Retina (tissue), 1 donor: ENCODE results near the gene CDC42BPB.
A peak's percentile ranks its signal among the peaks of the same experiment; 100 is the strongest.
"Not testable (repeated sequence)": the region's sequence is repeated elsewhere in the genome, so short reads cannot be mapped to it uniquely, and the experiment has no call there.

Experiments used
- DNase-seq: peaks from one replicate; pipeline ENCODE4 v3.0.0-alpha.2; 2016

CDC42BPB gene

GRCh38 chr14:103073367-103073875 lies 16.1 kb upstream of the CDC42BPB start:
- DNase-seq: no peak

GRCh38 chr14:103072595-103073366 lies 15.4 kb upstream of the CDC42BPB start:
- no peak for DNase-seq

GRCh38 chr14:103071544-103072251 lies 14.3 kb upstream of the CDC42BPB start:
- no peak for DNase-seq

DNA sequence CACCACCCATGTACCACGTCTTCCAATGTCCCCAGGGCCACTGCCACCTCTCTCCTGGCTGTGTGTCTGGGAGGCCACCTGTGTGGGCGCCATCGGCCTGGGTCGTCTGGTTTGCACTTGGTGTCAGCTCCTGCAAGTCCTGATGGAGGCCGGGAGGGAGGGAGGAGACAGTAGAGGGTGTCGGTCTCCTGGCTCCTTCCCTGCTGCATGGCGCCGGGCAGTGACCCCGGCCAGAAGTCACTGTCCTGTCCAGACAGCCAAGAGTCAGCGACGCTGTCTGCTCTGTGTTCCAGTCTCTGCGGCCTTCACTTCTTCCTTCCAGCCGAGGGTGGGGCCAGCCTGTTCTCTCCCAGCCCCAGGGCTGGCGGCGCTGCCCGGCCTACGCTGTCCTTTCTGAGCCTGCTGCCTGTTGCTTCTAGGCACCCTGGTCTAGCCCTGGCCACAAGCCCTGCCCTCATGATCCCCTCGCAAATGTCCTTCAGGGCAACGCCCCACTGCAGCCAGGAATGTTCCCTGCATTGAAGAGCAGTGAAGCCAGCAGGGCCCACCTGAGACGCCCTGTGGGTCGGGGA lies 13.7 kb upstream of the CDC42BPB start:
- no peak for DNase-seq

DNA sequence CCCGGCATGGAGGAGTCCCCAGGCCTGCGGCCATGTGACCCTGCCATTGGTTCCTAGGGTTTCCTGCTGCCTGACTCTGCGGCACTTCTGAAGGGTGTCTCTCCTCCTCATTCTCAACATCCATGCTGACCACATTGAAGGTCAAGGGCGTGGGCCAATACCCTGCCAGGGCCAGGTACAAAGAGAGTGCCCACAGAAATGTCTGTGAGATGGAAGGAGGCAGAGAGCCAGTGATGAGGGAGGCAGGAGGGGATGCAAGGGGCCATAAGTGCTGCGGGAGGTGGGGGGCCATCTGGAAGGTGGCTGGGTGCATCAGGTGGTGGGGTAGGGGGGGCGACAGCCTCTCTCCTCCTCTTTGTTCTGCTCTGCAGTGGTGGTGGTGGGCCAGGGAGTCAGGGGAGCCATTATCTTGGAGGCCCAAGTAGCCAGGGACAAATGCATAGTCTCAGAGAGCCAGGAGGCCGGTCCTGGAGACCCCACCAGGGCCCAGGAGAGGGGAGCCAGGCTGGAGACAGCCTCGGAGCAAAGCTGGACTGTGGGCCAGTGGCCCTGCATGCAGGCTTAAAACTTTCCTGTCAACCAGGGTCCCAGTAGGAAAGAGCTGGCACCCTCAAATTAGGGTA lies 13.0 kb upstream of the CDC42BPB start:
- DNase-seq: no peak

DNA sequence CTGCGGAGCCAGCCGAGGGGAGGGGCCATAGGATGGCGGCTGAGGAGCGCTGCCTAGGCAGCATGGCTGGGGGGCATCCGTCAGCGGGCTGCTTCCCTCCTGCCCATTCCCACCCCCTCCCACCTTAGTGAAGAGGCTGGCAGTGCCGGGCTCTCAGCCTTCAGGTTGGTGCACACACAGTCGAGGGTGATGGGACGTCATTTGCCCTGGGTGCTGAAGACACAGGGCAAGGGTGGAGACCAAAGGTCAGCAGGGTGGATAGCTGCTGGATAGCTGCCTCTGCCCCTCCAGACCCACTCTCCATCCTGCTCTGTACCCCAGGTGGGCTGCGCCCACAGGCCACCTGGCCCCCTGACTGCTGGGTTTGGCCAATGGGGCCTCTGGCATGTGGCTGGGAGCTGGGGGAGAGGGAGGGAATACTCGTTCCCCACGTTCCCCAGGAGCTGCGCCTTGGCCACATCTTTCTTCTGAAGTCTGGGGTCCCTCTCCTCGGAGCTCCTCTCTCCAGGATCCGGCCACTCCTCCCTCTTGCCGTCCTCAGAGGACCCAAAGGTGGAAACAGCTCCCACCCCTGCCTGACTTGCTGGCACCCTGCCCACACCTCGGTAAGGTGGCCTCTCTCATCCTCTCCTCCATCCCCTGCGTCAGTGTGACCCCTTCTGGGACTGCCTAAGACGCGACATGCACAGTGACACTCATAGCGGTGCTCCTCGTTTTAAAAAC lies 11.2 kb upstream of the CDC42BPB start:
- DNase-seq: no peak

- DNase-seq: no peak
Observed at GRCh38 chr14:103067231-103067954, 10.0 kb upstream of the CDC42BPB start.

DNA sequence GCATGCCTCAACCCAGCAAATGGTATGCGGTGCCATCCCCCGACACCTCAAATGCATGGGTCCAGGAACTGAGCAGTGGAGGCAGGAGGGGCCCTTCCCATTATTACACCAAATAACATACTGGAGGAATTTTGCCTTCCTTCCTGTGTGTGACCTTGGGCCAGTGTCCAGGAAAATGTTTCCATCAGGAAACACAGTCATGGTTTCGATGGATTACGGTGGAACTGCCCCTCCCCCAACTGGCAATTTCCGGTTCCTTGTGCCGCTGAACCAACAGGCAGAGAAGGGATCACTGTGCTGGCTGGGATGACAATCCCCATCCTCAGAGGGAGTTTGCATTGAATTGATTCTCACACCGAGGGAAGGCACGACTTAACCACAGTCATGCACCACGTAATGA lies 9.1 kb upstream of the CDC42BPB start:
- DNase-seq: no peak

DNA sequence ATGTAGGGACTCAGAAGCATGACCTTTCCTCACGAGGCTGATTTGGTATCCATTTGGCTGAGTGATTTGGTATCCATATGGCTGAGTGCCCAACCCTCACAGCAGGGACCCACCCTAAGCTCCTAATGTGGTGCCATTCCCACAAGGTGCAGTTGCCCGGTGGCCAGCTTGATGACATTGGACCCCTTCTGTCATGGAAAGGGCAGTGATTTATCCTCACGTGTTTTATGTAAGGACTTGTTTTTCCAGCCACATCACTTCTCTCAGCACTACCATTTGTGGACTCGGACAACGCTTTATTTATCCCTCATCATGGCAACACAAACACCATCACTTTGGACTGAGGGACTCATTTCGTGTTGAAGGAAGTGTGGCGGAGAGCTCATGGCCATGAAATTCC lies 8.5 kb upstream of the CDC42BPB start:
- DNase-seq: no peak

GRCh38 chr14:103064978-103065377 lies 7.6 kb upstream of the CDC42BPB start:
- DNase-seq: no peak

DNA sequence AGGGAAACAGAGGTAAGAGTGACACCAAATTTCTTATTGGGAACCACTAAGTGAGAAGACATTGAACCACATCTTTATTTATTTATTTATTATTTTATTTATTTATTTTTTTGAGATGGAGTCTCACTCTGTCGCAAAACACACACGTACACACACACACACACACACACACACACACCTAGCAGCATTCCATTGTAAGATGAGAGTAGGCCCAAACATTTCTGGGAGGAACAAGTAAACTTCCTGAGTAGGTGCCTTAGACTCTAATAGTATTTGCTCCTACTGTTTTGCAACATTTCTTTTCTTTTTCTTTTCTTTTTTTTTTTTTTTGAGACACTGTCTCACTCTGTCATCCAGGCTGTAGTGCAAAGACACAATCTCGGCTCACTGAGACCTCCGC lies 7.1 kb upstream of the CDC42BPB start:
- DNase-seq: no peak

DNA sequence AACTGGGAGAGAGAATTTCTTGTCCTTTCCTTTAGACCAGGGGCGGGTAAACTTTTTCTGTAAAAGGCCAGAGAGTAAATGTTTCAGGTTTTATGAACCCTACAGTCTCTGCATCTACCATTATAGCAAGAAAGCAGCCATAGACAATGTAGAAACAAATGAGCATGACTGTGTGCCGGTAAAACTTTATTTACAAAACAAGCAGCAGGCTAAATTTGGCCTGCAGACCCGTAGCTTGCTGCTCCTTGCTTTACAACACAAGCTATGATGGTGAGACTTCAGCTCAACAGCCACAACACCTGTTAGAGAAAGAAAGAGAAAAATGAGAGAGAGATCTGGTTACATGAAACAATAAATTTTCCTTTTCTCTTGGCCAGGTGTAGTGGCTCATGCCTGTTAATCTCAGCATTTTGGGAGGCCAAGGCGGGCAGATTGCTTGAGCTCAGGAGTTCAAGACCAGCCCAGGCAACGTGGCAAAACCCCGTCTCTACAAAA lies 4.2 kb upstream of the CDC42BPB start:
- DNase-seq: no peak

DNA sequence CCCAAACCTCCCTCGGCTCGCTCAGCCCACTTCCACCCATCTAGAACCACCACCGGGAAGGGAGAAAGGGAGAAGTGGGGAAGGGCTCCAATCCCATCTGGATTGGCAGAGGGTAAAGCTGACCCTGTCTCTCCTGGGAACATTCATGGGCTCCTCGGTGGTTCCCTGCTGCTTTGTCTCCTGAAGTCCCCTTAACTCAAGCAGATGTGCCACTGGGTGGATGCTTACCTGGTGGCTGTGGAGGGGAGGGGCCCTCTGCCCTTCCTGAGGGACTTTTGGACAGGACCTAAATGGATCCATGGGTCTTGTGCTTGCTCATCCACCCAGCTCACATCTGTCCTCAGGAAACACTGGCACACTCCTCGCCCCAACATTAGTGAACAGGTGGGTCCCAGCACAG lies 2.2 kb upstream of the CDC42BPB start:
- no peak for DNase-seq

DNA sequence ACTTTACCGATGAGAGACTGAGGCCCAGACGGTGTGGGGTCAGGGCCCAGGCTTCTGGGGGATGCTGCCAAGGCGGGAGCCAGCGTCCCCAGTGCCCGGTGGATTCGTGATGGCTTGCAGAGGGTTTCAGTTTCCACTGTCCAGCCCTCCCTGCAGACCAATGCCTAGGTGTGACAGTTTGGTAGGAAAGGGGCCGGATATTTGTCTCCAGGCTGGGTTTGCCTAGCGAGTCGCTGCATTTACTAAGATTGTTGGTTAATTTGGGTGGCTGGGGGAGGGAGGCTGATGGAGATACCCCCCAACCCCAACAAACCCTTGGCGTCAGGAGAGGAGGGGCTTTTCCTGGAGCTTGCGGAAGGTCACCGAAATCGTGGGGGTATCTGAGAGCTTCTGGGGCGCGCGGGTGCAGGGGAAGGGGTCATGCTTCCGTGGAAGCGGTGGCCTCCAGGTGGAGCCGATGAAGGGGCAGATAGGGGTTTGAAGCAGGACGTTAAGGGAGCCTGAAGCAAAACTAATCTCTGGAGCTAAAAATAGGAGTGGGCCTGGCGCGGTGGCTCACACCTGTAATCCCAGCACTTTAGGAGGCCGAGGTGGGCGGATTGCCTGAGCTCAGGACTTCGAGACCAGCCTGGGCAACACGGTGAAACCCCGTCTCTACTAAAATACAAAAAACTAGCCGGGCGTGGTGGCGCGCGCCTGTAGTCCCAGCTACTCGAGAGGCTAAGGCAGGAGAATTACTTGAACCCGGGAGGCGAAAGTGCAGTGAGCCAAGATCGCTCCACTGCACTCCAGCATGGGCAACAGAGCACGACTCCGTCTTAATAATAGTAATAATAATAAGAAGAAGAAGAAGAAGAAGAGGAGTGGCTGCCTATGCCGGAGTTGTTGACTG lies 1.1 kb upstream of the CDC42BPB start:
- no peak for DNase-seq

DNA sequence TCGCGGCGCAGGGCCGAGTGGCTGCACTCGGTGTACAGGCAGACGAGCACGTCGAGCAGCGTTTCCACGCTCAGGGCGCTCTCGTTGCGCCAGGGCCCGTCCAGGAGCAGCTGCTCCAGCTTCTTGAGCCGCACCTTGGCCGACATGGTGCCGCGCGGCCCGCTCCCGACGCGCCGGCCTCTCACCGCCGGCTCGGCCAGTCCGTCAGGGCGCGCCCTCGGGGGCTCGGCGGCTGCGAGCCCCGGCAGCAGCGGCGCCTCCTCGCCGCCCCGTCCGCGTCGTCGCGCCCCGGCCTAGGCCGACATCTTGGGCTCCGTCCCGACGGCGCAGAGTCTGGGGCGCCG lies 349 bp downstream of the CDC42BPB start:
- DNase-seq: peak; percentile 44

DNA sequence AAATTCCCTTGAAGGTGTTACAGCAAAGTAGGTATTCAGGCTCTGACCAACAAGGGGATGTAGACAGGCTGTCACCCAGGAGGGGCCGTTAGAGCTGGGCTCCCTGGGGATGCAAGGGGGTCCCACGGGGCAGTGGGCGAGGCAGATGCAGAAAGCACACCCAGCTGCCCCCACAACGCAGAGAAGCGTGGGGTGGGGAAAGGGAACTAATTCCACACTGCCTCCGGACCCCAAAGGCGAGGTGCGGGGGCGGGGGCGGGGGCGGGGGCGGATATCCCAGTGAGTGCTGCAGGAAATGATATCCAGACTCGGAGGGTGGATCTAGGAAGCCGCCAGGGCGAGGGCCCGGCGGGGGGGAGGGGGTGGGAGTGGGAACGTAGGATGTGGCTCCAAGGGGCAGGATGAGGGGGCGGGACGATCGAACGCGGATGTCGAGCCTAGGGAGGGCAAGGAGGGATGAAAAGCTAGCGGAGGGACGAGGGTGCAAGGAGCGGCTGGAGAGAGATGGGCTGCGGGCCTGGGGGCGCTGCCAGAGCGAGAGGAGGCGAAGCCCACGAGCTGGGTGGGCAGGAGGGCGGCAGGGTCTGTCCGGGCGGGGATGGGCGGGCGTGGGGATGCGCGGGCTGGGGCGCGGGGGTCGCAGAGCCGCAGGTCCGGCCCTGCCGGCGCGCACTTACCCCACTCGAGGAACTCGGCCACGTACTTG lies 874 bp downstream of the CDC42BPB start:
- DNase-seq: no peak

DNA sequence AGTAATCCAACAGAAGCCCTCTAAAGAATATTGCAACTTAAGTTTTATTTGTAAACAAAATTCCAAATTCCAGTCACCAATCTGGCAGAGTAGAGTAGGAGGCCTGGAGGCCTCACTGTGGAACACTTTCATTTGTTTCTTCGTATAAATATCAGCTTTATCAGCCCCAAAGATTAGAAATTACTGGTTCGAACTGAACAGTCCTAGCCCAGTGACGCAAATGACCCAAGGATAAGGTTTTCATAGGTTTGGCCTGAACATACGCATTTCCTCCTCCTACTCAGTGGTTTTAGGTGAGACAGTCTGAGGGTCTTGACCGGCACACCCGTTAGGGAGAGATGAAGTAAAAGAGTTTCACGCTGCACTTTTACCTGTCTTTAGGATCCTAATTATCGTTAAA lies 1.7 kb downstream of the CDC42BPB start:
- DNase-seq: no peak

DNA sequence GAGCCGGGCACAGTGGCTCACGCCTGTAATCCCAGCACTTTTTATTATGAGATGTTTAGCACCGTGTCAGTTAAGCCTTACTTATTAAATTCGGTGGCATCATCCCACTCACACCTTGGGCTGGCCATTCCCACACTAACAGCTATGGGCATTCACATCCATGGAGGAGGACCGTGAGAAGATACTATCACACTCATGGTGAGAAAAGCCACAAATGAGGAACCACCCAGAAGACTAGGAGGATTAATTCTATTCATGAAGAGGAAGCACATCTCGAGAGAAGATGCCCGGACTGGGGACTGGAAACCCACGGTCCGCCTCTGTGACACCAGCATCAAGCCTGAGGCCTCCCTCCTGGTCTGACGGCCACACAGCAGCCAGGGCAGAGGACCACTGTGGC lies 4.9 kb downstream of the CDC42BPB start:
- no peak for DNase-seq

GRCh38 chr14:103050935-103051334 lies 6.4 kb downstream of the CDC42BPB start:
- no peak for DNase-seq

- DNase-seq: not testable (repeated sequence)
Observed at GRCh38 chr14:103047453-103047852, 9.9 kb downstream of the CDC42BPB start.
